GM19351 (cell line): ENCODE data around the gene CERS6.

Experiments
- ATAC-seq: cut with Tn5 transposase; IDR thresholded peaks from one replicate; pipeline ENCODE4 v1.9.1; 2021; ENCODE audit warnings: mild to moderate bottlenecking, moderate library complexity; ENCODE audit not compliant: unreplicated experiment

Gene CERS6

GRCh38 chr2:168596881-168597655 is 141.0 kb downstream of the CERS6 start:
- ATAC-seq = no peak

DNA sequence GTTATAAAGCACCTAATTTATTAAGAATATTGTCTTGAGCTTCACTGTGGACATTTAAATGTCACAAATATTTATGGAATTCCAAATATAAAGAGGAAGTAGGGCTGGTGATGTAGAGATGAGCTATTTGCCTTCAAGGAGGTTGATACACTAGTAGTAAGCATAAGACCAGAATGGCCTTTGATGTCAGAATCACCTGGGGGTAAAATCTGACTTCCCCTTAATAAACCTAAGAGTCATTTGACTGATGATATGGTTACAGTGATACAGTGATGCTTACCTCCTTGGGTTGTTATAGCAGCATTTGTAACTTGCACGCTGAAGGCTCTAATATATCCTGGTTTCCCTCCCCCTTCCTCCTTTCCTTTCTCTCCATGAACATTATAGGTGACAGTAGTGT is 143.7 kb downstream of the CERS6 start:
- no peak for ATAC-seq

- no peak for ATAC-seq
Observed at GRCh38 chr2:168600949-168601348, 144.9 kb downstream of the CERS6 start.

- peak; percentile 71 for ATAC-seq
Observed at GRCh38 chr2:168601741-168602140, 145.7 kb downstream of the CERS6 start.

- no peak for ATAC-seq
Observed at GRCh38 chr2:168602379-168602778, 146.3 kb downstream of the CERS6 start.

GRCh38 chr2:168602846-168603401 is 146.9 kb downstream of the CERS6 start:
- no peak for ATAC-seq

DNA sequence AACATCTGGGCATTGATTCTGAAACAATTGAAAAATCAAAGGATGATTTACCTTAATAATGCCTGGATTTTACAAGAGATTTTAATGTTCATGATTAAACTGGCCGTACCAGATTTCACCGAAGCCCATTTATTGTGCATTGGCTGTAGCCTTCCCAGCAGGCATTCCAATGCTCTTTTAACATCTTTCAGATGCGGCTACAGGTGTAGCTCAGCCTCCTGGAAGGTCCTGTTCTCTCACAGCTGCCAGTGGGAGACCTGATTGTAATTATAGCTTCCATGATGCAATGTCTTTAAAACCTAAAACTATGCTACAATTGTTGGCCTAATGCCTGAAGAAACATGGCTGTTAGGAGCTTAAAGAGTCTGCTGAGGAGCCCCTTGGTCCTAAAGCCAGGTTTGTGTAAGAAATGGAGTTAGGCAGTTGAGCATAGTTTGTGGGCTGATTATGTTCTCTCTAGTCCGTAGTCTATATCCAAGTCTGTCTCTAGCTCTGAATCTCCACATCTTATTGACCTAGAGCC is 147.4 kb downstream of the CERS6 start:
- no peak for ATAC-seq

GRCh38 chr2:168604252-168604651 is 148.2 kb downstream of the CERS6 start:
- no peak for ATAC-seq

GRCh38 chr2:168607992-168608391 is 151.9 kb downstream of the CERS6 start:
- no peak for ATAC-seq

DNA sequence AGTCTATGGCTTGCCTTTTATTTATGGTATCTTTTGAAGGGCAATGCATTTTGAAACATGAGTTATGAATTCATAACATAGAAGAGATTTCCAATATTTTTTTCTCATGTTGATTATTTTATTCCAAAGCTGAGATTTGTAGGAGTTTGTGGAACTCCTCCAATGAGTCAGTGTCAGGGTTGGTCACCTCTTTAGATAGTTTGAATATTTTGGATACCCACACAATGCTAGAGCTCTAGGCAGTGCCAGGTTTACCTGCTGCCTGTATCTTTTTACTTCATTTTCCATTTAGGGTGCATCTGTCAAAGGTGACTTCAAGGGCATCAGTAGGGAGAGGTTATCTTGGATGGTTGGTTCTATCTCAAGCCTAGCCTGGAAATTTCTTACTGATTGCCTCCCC is 152.7 kb downstream of the CERS6 start:
- no peak for ATAC-seq

DNA sequence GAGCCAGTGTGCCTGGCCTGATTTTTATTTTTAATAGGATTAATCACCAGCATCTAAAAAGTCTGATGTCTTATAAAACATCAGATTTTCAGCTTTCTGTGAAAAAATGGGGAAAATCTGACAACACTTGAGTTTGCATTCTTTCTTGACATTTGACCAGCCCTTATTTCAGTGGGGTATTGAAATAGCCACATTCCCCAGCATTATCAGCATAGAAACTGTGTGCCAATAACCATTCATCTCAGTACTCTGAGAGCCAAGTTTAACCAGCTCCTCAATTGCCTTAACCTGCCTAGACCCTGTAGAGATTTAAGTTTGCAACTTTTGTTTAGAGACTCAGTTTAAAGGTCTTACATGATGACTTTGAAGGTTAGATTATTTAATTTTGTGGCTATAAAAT is 155.0 kb downstream of the CERS6 start:
- no peak for ATAC-seq

DNA sequence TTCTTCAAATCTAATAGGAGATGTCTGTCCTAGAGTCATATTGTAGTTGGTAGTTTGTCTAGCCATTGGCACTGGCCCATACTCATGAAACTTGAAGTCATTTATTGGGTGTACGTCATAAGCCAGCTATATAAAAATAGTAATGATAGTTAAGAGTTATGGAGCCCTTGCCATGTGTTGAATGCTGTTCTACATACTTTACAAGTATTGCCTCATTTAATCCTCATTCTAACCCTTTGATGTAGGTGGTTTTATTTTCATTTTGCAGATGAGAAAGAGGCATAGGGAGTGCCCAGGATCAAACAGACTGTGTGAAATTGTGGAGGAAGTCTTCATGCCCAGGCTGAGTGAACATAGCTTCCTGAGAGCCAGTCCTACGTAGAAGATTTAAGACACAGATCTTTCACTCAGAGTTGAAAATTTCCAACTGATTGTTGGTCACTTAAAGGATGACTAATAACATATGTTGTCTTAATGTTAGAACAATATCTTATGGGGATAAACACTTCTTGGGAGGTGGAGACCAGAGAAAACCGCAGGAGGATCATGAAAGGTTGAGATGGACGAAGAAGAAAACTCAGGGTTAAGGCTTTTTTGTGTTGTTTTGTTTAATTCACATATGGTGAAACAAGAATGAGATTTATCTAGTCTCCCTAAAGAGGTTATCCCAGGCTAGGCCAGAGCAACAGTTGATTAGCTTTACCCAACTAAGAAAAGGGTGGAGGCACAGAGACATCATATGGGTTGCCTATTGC is 156.0 kb downstream of the CERS6 start:
- no peak for ATAC-seq

GRCh38 chr2:168612719-168613118 is 156.6 kb downstream of the CERS6 start:
- ATAC-seq = no peak

GRCh38 chr2:168613551-168613950 is 157.5 kb downstream of the CERS6 start:
- no peak for ATAC-seq

DNA sequence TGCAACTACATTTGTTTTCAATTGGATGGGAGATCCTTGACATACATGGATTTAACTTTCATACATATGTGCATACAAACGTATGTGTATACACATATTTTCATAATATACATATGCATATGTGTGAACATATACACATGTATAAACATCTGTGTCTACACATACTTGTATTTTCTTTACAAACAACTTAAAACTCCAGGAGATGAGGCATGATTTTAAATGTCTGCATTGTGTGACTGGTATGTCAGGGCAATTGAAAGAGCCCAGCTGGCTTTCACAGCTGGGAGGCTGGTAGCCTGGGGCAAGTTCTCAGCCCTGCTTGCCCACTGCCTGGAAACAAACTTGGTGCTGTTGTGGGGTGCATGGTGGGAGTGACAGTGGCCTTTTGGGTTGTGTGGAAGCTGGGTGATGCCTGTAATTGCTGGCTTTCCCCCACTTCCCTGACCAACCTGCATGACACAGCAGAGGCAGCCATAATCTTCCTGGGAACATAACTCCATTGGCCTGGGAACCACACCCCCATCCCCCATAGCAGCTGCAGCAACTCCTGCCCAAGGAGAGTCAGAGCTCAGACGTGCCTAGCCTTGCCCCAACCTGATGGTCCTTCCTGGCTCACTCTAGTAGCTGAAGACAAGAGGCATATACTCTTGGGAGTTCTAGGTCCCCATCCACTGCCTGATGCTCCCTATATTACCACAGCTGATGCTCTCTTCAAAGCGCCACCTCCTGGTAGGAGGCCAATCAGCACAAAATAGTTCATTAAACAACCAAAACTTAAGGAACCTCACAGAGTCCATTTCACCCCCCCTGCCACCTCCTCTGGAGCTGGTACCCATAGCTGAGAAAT is 158.3 kb downstream of the CERS6 start:
- ATAC-seq = no peak

DNA sequence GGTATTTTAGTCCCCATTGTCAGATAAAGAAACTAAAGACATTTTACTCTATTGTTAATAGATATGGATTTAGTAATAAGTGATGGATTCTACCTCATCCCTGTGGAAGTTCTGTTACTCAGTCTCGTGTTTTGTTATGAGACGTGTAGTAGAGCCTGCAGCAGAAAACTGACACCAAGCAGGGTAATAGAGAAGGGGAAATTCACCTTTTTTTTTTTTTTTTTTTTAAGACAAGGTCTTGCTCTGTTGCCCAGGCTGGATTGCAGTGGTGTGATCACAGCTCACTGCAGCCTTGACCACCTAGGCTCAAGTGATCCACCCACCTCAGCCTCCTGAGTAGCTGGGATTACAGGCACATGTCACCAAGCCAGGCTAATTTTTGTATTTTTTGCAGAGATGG is 164.5 kb downstream of the CERS6 start:
- ATAC-seq = no peak

DNA sequence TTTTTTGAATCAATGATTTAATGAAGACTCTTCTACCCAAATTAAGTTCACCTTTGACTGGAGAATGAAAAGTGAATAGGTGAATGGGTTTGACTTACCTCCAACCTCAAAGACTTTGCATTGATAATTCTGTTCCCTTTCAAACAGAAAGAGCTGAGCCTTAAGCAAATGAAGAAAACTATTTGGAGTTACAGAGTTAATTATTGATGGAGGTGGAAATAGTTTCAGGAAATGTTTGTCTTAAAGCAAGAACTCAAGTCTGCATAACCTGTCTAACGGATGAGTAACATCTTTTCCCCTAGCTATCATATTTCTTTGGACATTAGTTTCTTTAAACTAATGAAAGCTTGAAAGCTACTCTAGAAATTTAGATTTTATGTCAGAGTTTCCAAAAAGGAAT is 166.5 kb downstream of the CERS6 start:
- no peak for ATAC-seq

DNA sequence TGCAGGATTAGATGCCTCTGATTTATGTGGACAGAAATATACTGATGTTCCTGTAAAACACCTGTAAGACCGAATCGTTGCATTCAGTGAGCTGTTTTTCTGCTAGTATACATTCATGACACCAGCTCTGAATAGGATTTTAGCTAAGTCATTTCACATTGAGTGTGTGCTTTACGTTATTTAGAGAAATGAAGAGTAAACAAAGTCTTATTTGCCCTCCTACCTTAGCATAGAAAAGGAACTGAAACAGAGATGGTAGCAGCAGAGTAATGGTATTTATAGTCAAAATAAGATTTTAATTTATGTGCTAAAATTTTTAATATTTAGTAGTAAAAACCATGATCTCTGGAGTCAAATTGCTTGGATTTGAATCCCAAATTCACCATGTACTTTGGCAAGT is 168.0 kb downstream of the CERS6 start:
- peak; percentile 69 for ATAC-seq

GRCh38 chr2:168626096-168626495 is 170.0 kb downstream of the CERS6 start:
- ATAC-seq = no peak

- ATAC-seq = no peak
Observed at GRCh38 chr2:168626647-168627046, 170.6 kb downstream of the CERS6 start.

DNA sequence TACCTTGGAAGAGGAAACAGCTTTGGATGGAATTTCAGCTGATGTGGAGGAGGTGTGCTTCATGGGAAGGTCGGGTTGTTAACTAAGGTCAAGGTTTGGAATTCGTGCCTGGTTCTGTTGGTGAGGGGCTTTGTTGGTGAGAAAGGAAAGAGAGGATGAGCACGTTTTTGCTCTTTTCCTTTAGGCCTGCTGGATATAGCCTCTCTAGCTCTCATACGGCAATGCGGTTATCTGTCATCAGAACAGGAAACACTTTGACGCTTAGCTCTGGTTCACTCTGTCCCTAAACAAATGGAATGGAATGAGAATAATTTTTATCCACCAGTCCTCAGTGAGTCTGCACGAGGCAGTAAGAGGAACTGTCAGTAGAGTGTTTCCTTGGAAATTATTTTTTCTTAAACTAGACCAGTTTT is 176.6 kb downstream of the CERS6 start:
- no peak for ATAC-seq
